H1 (cell line): ENCODE results near the gene KRTAP10-4. TPM values are rescaled to one million over a fixed set of nuclear protein-coding genes. Genes with fewer than 3 reads are reported as not detected.

Source experiments
- ASH2L ChIP-seq: fragments of 200-600, 300-600 bp; sonication (generic); IDR thresholded peaks from one replicate; pipeline ENCODE4 v1.7.1; 2017; ENCODE audit warnings: low read length
- FOSL1 ChIP-seq: IDR thresholded peaks from 2 replicates; pipeline ENCODE4 v1.6.1; 2011; ENCODE audit warnings: mild to moderate bottlenecking, low read depth, low read length, moderate library complexity; ENCODE audit not compliant: insufficient read depth
- JUN ChIP-seq: IDR thresholded peaks from 2 replicates; pipeline ENCODE4 v1.6.1; 2011; ENCODE audit warnings: low read depth, mild to moderate bottlenecking, improper control_type of control experiment, low read length
- JUND ChIP-seq: IDR thresholded peaks from 2 replicates; pipeline ENCODE4 v1.6.1; 2011; ENCODE audit warnings: mild to moderate bottlenecking, improper control_type of control experiment, low read length
- SUZ12 ChIP-seq: fragments of 200-600 bp; sonication (generic); IDR thresholded peaks from 2 replicates; pipeline ENCODE4 v1.6.1; 2012; ENCODE audit warnings: mild to moderate bottlenecking, inconsistent platforms, low read length, moderate library complexity, mixed read lengths
- polyA plus RNA-seq, 7 experiments: library from polyadenylated mRNA; depleted of rRNA in 3 of 7; stranded (reverse) in 5 of 7; unstranded in 2 of 7; fragments of >200 nt in 5 of 7; fragments of 200-250 nt in 2 of 7; gene quantifications; 1 replicate in 5 of 7; 2 replicates in 1 of 7; 4 replicates in 1 of 7; pipeline versions ENCODE4 v1.2.1 to v1.2.3, GENCODE V29; 2011 to 2013; ENCODE audit warnings: missing spikeins in 2 of 7, mixed read lengths in 2 of 7
- total RNA-seq: library from RNA; stranded (reverse); fragmentation: NEBNext Ultra II Directional; extraction: Animal tissue kit (Norgen Biotek cat#: 25700); gene quantifications from 2 replicates; pipeline ENCODE4 v1.2.1, GENCODE V29; 2021

Gene KRTAP10-4
- total and polyA plus RNA-seq, 2 of the 8 experiments (the other 6 are each of a cell fraction or from before 2014, with no cell fraction given) = not detected

DNA sequence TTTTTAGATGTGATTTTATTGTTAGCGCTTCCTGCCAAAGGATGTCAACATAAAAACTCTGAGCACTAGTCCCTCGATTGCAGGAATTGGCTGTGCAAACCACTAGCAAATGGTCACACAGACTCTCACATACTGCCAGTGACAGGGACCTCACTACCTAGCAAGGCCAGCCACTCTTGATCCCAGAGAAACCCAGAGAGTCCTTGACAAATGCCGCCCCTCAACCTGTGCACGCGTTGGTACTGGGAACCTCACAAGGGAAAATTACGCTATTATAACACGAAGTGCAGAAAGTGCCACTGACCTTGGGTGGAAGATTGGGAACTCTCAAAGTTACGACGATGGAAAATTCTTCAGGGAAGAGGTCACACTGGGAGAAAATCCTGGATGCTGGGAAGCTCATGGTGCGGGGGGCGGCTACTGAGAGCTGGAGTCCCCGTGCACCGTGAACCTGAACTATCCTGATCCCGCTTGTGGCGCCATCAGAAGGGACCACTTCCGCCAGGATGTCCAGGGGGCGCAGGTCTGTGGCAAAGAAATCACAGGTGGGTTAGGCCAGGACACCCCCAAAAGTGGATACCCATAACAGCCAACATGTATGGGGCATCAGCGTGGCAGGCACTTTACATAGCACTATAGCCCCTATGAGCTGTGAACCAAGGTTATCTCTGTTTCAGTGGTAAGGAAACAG is 5.9 kb upstream of the KRTAP10-4 start (continued):
- TF ChIP-seq SUZ12 (no peak), FOSL1 (no peak), JUN (no peak), JUND (no peak), ASH2L (no peak)
